GM20431 (cell line): ENCODE data around the gene TRIP10.

Source experiments
- in situ Hi-C: fragments of 300-500 bp; cut with MseI, MboI; formaldehyde crosslinking; loops from one replicate; pipeline ENCODE4 v1.15.0; 2020; ENCODE audit warnings: low sequenced_read_pairs; ENCODE audit not compliant: unreplicated experiment

TRIP10 gene

DNA sequence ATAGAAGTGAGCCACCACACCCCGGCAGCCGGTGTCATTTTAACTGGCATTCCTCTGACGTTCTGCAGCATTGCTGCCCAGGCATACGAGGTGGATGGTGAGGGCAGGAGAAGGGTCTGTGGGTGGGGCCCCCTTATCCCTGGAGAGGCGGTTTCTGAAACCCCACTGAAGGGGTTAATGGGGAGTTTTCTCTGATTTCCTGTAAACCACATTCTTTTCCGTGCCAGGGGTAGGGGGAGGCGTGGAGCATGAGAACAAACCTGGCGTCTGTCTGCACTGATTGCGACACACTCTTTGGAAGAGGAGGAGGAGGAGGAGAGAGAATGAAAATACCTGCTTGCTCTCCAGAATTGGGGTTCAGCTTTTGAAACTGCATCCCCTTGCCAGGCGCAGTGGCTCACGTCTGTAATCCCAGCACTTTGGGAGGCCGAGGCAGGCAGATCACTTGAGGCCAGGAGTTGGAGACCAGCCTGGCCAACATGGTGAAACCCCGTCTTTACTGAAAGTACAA is 16.3 kb upstream of the TRIP10 start:
- in situ Hi-C loops: no loop called here

DNA sequence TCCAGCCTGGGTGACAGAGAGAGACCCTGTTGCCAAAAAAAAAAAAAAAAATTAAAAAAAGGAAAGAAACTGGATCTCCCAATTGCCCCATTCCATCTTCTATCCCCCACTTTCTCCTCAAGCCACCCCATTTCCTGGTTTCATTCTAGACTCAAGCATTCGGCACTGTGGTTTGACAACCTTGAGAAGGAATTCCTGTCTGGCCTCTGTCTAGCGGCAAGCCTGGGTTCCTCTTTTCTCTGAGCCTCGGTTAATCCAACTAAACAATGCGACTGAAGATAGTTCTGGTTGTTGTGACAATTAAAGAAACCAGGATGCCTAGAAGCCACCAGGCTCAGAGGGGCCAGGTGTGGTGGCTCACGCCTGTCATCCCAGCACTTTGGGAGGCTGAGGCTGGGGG is 15.7 kb upstream of the TRIP10 start:
- in situ Hi-C loops: no loop called here

DNA sequence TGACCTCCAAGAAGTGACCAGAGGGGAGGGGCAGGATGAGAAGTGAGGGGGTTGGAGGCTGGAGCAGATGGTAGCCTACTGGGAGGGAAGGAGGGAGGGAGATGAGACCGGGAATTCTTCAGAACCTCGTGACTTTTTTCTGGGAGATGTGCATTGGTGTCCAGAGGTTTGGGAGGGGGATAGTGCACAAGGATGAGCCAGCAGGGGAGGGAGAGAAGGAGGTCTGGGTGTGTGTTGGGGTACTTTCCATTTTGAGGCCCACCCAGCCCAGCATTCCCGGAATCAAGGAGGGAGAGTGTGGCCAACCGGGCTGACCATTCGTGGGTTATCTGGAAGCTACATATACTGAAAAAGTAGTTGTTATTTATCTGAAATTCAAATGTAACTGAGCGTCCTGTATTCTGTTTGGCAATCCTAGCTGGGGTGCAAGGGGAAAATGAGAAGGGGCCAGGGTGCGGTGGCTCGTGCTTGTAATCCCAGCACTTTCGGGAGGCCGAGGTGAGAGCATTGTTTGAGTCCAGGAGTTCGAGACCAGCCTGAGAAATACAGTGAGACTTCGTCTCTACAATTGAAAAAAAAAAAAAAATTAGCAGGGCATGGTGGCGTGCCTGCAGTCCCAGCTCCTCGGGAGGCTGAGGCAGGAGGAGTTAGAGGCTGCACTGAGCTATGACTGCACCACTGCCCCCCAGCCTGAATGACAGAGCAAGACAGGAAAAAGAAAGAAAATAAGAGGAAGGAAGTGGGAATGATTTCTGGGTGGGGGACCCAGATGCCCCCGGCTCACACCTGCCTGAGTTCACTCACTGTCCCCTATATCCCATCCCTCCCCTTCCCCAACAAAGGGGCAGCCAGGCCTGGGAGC is 14.6 kb upstream of the TRIP10 start:
- in situ Hi-C loops: no loop called here

DNA sequence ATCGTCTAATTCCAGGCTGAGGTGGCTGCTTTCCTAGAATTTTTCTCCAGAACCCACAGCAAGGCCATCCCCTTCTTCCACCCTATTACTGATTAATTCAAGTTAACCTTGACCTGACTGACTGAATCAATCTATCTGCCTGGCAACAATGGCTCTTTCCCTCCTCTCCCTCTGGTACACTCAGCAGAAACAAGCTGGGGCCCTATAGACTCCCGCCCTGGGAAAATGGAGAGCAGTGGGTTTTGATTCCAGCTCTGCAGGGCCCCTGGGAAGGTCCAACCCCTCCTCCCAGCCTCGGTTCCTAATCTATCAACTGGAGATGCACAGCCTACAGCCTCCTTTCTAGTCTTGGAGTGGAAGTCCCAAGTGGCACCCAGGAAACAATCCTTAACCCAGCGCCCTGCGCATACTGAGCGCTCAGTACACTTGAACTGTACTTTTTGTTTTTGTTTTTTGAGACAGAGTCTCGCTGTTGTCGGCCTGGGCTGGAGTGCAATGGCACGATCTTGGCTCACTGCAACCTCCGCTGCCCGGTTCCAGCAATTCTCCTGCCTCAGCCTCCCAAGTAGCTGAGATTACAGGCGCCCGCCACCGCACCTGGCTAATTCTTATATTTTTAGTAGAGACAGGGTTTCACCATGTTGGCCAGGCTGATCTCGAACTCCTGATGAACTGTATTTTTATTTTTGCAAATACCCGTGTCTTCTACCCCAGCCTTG is 13.8 kb upstream of the TRIP10 start:
- in situ Hi-C loops: no loop called here

DNA sequence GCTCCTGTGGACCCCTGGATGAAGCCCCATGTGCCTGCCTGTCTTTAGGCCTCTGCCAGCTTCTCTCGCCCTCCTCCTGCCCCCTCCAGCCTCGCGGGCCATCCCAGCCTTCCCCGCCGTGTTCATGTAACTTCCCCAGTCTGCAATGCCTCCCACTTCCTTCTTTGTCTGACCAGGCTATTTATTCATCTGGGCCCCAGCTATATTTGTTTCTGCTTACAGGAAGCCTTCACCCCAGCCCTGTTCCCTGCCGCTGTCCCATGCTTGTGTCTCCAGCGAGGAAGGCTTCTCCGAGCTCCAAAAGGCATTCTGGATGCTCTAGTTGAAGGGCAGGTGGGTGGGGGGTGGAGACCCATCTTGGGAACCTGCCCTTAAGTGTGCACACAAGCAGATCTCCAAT is 11.1 kb upstream of the TRIP10 start:
- in situ Hi-C loops: no loop called here

DNA sequence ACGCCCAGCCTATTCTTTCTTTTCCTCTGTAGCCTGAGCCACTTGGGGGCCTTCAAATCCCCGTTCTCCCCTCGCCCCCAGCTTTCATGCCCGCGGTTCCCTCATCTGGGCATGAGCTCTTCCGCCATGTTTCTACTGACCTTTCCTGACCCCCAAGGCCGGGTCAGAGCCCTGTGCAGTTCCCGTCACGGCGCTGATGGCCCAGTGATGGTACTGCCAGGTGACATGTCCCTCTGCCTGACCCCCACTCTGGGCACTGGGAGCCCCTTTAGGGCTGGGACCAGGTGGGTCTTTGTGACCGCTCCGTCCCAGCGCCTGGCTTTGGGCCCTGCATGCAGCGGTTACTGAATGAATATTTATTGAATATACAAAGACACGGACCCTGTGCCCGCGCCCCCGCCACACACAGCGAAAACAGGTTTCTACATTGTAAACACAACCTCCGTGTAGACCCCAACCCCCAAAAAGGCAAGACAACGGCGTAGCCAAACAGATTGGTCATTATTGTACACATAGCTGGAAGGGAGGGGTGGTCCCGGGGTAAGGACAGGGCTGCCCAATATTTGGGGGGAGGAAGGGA is 9.8 kb upstream of the TRIP10 start:
- in situ Hi-C loops: no loop called here

DNA sequence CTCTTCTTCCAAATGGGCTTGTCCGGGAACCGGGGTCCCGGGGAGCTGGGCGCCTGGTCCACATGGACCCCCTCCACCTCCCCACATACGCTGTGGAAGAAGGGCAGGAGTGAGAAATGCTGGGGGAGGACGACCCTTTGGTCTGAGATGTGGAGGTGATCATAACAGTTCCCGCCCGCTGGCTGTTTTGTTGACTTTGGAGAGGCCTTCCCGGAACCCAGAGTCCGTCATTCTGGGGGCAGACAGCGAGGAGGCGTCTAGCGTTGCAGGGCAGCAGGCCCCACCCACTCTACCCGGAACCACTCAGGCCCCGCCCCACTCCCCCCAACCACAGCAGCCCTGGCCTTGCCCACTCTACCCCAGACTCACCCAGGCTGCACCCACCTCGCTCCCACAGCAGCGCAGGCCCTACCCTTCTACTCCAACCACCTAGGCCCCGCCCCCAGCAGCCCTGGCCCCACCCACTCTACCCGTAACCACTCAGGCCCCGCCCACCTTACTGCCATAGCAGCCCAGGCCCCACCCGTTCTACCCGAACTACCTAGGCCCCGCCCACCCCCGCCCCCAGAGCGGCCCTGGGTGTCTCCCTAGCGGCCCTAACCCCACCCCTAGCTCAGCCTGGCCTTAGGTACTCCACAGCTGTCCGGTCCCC is 9.2 kb upstream of the TRIP10 start:
- in situ Hi-C loops: no loop called here

DNA sequence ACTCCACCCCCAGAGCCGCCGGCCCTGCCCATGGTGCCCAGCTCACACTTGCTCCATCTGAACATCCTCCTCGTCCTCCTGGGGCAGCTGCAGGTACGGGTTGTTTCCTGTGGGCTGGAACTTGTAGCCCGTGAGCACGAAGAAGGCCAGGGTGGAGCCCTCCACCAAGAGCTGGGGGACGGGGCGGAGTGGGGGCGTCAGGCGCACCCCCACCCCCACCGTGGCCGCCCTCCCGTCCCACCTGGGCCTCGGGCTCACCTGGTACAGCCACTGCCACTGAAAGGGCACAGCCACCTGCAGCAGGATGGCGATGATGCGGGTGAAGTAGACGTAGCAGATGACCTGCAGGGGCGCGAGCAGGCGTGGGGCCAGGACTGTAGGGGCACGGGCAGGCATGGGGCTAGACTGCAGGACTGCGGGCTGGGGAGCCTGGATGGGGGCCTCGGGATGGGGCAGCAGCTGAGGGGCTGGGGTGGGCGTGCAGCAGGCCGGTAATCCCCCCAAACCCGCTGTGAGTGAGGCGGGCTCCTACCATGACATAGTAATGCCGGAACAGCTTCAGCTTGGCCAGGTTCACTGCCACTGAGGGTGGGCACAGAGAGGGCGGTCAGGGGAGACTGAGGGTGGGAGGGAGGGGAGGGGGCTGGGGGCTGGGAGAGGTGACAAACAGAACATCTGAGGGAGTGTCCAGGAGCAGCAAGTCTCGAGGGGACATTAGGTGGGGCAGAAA is 8.4 kb upstream of the TRIP10 start:
- in situ Hi-C loops: no loop called here

DNA sequence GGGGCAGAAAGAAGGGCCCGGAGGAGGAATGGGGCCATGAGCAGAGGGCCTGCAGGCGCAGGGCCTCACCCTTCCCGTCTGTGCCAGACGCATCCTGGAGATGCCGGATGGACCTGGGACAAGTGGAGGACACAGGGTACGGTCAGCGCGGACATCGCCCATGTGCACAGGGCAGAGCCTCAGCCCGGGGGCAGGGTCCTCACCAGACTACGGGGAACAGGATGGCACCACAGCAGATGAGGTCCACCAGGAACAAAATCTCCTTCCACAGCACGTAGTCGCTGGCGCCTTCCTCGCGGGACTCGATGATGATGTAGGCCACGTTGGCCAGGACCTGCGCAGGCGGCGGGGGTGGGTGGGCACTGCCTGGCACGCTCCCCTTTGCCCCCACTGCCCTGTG is 7.7 kb upstream of the TRIP10 start:
- in situ Hi-C loops: no loop called here

DNA sequence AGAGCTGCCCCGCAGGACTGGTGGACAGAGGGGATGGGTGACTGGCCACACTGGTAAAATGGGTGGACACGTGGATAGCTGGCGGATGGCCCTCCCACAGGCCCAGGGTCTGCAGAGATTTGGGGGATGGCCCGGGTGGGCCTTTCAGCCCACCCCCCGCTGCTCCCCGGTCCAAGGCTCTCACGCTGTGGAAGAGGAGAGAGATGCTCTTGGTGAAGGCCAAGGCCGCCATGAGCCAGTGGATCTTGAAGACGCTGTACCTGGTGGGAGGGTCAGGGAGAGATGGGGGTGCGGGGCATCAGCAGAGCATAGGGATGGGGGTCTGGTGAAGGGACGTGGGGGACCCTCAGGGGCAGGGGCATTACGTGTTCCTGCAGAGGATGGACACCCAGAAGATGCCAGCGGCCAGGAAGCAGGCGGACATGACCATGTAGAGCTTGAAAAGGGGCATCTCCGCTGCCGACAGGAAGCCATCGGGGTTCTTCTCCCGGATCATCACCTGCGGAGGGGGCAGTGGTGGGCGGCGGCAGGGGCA is 6.6 kb upstream of the TRIP10 start:
- in situ Hi-C loops: no loop called here

DNA sequence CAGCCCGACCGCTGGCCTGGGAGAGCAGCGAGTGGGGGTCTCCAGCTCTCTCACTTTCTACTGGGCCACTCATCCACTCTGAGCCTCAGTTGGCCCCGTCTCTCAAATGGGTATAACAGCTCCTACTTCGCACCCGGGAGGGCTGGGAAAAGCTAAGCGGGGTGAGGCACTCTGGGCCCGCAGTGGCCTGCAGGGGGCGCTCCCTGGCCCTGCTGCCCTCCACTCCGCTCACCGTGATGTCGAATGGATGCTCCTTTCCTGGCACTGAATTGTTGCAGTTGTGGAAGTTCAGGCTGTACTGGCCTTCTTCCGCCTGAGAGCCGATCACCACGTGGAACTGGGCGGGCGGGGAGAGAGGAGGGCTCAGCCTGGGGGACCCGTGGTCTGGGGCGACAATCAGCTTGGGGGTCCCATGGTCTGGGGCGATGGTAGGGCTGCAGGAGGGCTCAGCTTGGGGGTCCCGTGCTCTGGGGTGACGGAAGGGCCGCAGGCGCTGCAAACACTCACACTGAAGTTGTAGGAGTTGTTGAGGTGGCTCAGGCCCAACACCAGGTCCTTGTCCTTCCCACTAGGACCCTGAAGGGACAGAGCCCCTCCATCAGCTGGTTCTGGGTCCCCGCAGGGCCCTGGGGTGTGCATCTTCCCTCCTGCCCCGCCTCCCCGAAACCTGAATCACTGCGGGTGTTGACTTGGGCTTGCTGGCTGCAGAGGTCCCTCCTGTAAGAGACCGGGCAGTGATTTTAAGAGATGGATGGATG is 6.0 kb upstream of the TRIP10 start:
- in situ Hi-C loops: no loop called here

DNA sequence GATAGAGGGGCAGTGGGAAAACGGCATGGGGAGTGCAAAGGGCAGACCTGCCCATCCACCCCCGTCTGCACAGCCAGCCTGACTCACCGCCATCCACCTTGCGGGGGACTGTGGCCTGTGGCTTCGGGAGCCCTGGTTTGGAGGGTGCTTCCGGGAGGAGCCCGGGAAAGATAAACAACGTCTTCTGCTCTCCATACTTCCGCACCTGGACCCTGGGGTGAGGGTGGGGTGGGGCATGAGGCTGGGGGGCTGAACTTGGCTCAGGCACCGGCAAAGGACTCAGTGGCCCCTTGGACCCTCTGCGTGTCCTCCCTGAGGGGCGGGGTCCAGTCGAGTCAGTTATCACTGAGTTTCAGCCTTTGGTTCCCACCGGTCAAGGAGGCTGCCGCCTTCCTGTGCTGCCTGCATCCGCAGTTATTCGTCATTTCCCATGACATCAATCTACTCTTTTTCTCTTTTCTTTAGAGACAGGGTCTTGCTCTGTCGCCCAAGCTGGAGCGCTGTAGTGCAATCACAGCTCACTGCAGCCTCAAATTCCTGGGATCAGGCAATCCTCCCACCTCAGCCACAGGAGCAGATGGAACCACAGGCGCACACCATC is 5.3 kb upstream of the TRIP10 start:
- in situ Hi-C loops: no loop called here

DNA sequence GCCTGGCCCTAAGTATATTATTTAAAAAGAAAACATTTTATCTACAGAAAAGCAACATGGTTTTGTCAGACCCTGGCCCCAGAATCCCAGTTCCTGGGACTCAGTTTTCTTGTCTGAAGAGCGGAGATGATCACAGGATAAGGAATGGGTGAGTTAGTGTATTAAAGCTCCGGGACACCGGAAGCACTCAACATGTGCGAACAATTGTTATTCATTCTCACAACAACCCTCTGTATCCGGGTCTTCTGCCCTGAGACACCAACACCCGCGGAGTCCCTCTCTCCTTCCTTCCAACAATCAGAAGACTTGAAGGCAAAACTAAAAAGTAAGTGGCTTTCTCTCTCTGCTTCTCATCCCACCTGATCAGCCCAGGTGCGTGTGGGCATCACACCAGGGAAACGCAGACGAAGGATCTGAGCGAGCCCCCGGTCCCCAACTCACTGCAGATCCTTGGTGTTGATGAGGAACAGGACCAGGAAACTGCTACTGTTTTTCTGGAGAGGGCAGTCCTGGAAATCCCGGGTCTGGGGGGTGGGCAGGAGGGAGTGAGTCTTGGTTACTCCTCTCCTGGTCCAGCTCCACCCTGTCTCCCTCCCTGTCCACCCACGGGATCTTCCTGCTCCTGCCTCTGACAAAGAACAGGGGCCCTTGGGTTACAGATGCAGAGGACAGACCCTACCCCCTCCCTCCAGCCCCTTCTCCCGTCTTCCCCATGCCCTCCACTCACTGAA is 4.1 kb upstream of the TRIP10 start:
- in situ Hi-C loops: no loop called here

DNA sequence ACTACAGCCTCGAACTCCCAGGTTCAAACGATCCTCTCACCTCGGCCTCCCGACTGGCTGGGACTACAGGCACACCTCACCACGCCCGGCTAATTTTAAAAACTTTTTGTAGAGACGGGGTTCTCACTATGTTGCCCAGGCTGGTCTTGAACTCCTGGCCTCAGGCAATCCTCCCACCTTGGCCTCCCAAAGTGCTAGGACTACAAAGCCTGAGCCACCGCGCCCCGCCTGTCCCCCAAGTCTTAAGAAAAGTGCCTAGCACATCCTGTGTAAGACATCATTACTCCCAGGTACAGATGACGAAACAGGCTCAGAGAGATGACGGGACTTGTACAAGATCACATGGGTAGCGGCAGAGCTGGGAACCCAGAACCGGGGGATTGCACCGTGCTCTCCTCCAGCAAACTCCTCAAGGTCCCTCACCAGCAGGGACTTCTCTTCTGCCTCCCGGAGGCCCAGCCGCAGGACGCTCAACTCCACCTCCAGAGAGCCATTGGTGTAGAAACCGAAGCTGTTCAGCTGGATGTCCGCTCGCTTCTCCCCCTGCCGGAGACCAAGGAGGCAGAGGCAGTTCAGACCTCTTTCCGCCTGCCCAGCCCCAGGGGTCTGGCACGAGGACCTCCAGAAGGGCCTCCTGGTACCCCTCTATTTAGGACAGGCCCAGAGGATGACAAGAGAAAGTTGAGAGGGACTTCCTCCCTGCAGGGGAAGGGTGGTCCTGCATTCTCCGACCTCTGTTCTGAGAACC is 3.1 kb upstream of the TRIP10 start:
- in situ Hi-C loops: no loop called here

DNA sequence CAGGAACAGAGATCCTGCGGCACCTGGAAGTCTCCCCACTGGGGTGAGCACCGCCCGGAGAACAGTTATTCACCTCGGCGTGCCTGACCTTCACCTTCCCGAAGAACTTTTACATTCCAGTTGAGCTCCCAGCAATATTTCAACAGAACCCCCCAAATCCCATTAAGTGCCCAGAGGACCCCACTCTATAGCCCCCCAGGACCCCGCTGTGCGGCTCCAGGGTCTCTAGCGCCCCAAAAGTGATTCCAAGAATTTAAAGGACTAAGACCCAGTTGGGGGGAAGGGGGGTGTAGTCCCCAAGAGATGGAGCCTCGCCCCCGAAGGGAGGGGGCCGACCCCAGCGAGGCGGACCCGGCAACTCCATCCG is 2.6 kb upstream of the TRIP10 start:
- in situ Hi-C loops: no loop called here

DNA sequence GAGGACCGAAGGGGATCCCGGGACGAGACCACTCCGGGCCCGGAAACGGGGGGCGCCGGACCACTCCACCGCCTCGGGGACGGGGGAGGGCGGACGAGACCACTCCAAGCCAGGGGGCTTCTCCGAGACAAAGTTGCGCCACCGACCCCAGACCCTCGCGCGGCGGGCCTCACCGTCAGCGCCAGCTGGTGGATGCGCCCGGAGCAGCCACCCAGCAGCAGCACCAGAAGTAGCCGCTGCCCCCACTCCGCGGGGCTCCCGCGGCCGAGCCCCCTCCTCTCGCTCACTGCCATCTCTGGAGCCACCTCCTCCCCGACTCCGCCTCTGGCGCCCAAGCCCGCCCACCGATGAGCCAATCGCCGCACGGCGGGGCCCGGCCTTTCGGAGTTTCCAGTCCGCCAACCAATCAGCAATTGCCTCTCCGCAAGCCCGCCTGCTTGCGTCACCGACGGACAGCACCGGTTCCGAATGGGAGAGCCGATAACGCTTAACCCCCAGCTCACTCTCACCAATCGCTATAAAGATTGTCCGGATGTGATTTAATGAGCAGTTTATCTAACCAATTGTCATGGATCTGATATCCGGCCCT is 2.1 kb upstream of the TRIP10 start, which contains the start of gene GPR108:
GPR108 (minus strand) TSS at position 297 of the 589 bp plus-strand sequence; CDS start at position 293, 4 bp downstream.
- in situ Hi-C loops: no loop called here
